ENCODE measurements around the gene BBS2.

- no peak for TF ChIP-seq CTCF (IDR thresholded peaks at IDR 0.05)
- no peak for TF ChIP-seq ZFX (IDR thresholded peaks at IDR 0.05; ENCODE audit: borderline replicate concordance)
These were observed 38.4 kb upstream of the BBS2 start for GRCh38 chr16:56558024-56558747.
